ENCODE measurements around the gene AFF3. TPM values are rescaled to one million over a fixed set of nuclear protein-coding genes. Genes with fewer than 3 reads are reported as not detected.

The AFF3 gene
- total RNA-seq, 1 donor from 2014 or later = 5.7 TPM

DNA sequence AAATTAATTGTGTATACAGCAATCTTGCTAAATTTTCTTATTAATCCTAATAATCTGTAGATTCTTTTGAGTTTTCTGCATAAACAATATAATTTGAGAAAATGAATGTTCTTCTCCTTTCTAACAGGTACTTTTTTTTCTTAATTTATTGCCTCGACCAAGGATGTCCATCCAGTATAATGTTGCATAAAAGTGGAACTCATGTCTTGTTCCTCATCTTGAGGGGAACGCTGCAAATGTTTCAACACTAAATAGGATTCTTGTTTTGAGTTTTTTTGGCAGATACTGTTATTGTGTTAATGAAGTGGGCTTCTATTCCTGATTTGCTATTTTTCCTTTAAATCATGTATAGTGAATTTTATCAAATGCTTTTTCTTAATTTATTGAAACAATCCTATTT lies 408.2 kb downstream of the AFF3 start:
- H3K4me1 Mint-ChIP-seq = no peaks in the 10 kb centered on the region
- no peaks in the 10 kb centered on the region for H3K9me3 Mint-ChIP-seq
- H3K36me3 Mint-ChIP-seq (ENCODE audit: low read depth) = no peaks in the 10 kb centered on the region
- H3K4me3 Mint-ChIP-seq = no peak overlapping the region
- intact Hi-C loops (cut with micrococcal nuclease) = no loop called here
- H3K27ac Mint-ChIP-seq = no peak overlapping the region
- no peak for DNase-seq
- H3K27me3 Mint-ChIP-seq = no peaks in the 10 kb centered on the region

DNA sequence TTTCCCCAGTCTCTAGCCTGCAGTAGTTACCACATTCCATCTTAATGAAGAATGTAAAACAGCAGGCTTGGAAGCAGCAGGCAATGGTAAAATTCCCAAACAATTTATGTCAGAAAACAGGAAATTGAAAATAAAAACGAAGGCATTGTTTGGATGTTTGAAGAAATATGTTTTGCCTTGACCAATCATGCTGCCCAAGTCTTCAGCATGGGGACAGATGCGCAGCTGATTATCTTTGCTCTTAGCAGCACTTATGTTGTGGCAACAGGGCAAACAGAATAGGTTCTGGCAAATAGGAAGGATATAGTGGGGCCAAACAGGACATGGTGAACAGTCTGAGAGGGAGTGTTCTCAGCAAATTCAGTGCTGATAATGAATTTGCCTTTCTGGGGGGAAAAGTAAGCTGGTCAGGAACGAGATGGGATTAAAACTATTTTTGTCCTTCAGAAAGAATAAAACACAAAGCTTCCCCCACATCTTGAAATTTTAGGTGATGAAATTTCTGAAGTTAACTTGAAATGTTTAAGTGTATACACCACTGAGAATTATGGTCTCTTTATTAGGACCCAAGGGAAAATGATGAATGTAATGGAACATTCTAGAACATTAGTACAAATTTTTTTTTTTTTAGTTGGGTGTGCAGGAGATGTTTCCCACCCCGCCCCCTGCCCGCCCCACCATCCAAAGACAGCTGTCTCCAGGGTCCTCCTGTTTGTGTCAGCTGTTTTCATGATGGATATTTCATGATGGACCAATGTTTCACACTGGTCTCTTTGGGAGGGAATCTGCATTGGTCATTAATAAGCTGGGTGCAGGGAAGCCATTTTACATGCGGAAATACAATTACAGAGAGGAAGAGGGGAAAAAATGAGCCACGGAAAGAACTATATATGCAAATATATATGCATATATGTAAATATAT lies 413.0 kb downstream of the AFF3 start:
- no peak overlapping the region for H3K27ac Mint-ChIP-seq
- intact Hi-C loops (cut with micrococcal nuclease) = no loop called here
- no peaks in the 10 kb centered on the region for H3K4me1 Mint-ChIP-seq
- no peaks in the 10 kb centered on the region for H3K36me3 Mint-ChIP-seq (ENCODE audit: low read depth)
- H3K4me3 Mint-ChIP-seq = no peak overlapping the region
- H3K27me3 Mint-ChIP-seq = no peaks in the 10 kb centered on the region
- no peak for DNase-seq
- H3K9me3 Mint-ChIP-seq = no peaks in the 10 kb centered on the region

DNA sequence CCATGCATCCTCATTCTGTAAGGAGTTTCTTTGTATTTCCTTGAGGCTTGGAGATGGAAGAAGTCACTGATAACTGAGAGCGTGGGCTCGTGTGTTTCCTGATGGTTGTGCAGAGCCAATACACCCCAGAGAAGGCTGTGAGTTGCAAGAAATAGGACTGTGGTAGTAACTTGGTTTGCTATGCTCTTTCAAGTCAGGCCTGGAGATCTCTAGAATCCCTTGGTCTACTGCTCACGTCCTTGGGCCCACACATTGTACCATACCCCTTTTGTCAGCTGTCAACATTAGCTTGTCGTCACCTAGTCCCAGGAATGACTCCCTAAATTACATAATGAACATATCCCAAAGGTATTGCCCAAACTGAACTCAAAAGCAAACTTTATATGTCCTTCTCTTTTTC lies 414.2 kb downstream of the AFF3 start:
- no peak overlapping the region for H3K27ac Mint-ChIP-seq
- H3K9me3 Mint-ChIP-seq = no peaks in the 10 kb centered on the region
- no peak overlapping the region for H3K4me3 Mint-ChIP-seq
- no peak for DNase-seq
- no peaks in the 10 kb centered on the region for H3K36me3 Mint-ChIP-seq (ENCODE audit: low read depth)
- no peaks in the 10 kb centered on the region for H3K27me3 Mint-ChIP-seq
- intact Hi-C loops (cut with micrococcal nuclease) = no loop called here
- no peaks in the 10 kb centered on the region for H3K4me1 Mint-ChIP-seq

DNA sequence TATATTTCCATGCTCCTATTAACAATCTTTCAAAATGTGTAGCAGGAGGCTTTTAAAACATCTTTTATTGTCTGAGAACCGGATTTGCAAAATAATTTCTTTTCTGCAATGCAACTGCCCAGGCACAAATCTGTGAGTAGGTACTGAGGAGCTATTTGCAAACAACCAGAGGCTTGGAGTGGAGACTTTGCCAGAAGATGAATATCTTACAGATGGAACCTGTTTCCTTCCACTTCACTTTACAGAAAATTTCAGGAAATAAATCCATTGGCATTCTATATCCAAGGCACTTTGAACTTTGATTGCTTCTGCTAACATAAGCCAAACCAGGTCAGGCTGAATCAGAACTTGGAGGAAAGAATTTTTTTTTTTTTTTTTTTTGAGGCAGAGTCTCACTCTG lies 415.2 kb downstream of the AFF3 start:
- Mint-ChIP-seq H3K27me3 (no peaks in the 10 kb centered on the region), H3K4me1 (no peaks in the 10 kb centered on the region), H3K4me3 (no peak overlapping the region), H3K36me3 (ENCODE audit: low read depth) (no peaks in the 10 kb centered on the region), H3K27ac (no peak overlapping the region), H3K9me3 (peaks cover 3% of the 10 kb centered on the region)
- intact Hi-C loops (cut with micrococcal nuclease) = no loop called here
- no peak for DNase-seq

DNA sequence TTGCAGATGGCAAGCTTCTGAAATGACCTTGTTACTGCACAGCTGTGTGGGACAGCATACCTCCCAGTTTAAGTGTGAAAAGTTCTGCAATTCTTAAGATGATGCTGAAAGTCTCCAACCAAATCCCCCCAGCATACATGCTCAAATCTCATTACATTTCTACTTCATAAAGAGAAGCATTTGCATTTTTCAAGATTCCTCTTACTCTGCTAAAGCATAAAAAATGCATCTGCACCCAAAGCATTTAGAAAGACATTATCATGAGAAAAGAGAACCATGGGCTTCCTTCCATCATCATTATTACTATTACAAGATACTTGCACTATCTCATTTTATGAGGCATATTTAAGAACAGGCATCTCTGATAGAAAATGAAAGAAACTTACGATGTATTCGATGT lies 415.7 kb downstream of the AFF3 start:
- DNase-seq = no peak
- Mint-ChIP-seq H3K36me3 (ENCODE audit: low read depth) (peaks cover under 1% of the 10 kb centered on the region), H3K27me3 (peaks cover 2% of the 10 kb centered on the region), H3K9me3 (peaks cover 7% of the 10 kb centered on the region), H3K27ac (no peak overlapping the region), H3K4me1 (no peaks in the 10 kb centered on the region), H3K4me3 (no peak overlapping the region)
- intact Hi-C loops (cut with micrococcal nuclease) = no loop called here

DNA sequence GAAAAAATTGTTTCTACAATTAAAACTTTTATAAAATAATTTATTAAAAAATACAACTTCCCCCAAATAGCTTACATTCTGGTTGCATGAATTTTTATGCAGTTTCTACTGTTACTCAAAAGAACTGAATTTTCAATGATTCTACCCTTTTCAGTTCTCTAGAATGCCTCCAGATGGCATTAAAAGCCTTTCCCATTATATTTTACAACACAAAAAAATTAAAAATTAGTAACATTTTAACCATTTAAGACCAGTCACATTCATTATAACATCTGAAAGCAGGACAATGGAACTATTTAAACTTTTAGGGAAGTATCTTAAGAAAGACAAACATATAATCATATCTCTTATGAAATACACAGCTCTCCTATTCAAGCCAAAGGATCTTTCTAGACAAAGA lies 416.6 kb downstream of the AFF3 start:
- Mint-ChIP-seq H3K9me3 (peaks cover 10% of the 10 kb centered on the region), H3K36me3 (ENCODE audit: low read depth) (peaks cover 3% of the 10 kb centered on the region), H3K4me3 (no peak overlapping the region), H3K27ac (no peak overlapping the region), H3K4me1 (no peaks in the 10 kb centered on the region), H3K27me3 (peaks cover 4% of the 10 kb centered on the region)
- intact Hi-C loops (cut with micrococcal nuclease) = no loop called here
- DNase-seq = no peak

DNA sequence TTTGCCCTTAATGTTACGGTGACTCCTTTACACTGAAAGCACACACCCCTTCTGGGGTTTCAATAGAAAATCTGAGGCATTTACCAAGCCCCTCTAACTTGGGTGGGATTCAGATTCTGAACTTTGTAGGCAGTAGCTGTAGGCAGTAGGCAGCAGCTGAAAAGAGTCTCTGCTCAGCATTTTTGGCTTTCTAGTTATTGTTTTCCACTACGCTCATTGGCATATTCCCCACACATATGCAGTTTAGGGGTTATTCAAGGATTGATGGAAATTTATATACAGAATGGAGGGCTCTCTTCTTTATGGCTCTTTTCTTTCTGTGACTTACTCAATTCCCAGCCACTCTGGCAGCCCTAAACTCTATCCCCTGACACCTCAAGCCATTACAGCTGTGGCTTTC lies 419.9 kb downstream of the AFF3 start:
- Mint-ChIP-seq H3K27ac (no peak overlapping the region), H3K4me3 (no peak overlapping the region), H3K4me1 (no peaks in the 10 kb centered on the region), H3K27me3 (peaks cover 4% of the 10 kb centered on the region), H3K9me3 (peaks cover 10% of the 10 kb centered on the region), H3K36me3 (ENCODE audit: low read depth) (peaks cover 3% of the 10 kb centered on the region)
- DNase-seq = no peak
- intact Hi-C loops (cut with micrococcal nuclease) = no loop called here

DNA sequence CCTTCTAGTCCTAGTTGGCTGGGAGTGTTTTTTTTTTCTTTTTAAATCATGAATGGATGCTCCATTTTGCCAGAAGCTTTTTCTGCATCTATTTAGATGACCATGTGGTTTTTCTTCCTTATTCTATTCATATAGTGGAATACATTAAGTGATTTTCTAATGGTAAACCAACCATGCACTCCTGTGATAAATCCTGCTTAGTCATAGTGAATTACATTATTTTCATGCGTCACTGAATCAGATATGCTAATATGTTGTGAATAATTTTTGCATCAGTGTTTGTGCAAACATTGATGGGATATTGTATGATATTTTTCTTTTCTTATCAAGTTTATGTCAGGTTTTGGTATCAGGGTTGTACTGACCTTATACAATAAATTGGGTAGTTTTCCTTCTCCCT lies 423.3 kb downstream of the AFF3 start:
- H3K27me3 Mint-ChIP-seq = peaks cover 4% of the 10 kb centered on the region
- H3K4me3 Mint-ChIP-seq = no peak overlapping the region
- H3K36me3 Mint-ChIP-seq (ENCODE audit: low read depth) = peaks cover 3% of the 10 kb centered on the region
- no peak for DNase-seq
- no peak overlapping the region for H3K27ac Mint-ChIP-seq
- H3K4me1 Mint-ChIP-seq = no peaks in the 10 kb centered on the region
- intact Hi-C loops (cut with micrococcal nuclease) = no loop called here
- H3K9me3 Mint-ChIP-seq = peaks cover 10% of the 10 kb centered on the region

DNA sequence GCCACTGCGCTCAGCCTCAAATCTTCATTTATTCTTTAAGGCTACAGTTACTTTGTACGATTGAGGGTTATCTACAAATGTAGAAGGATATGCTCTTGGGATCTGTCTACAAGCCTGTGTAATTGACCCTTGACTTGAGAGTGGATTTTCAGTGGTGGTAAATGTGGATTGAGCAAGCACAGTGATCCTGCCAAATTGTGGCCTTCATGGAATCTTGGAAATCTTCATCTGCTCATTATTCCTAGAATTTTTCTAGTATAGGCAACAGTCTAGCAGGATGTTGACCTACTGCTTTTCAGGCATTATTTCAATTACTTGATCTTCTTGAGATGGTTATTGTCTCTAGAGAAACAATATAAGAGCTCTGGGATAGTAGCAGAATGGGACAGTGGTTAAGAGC lies 426.4 kb downstream of the AFF3 start:
- intact Hi-C loops (cut with micrococcal nuclease) = no loop called here
- H3K27ac Mint-ChIP-seq = no peak overlapping the region
- H3K4me1 Mint-ChIP-seq = no peaks in the 10 kb centered on the region
- H3K27me3 Mint-ChIP-seq = no peaks in the 10 kb centered on the region
- DNase-seq = no peak
- H3K9me3 Mint-ChIP-seq = no peaks in the 10 kb centered on the region
- no peaks in the 10 kb centered on the region for H3K36me3 Mint-ChIP-seq (ENCODE audit: low read depth)
- H3K4me3 Mint-ChIP-seq = no peak overlapping the region

DNA sequence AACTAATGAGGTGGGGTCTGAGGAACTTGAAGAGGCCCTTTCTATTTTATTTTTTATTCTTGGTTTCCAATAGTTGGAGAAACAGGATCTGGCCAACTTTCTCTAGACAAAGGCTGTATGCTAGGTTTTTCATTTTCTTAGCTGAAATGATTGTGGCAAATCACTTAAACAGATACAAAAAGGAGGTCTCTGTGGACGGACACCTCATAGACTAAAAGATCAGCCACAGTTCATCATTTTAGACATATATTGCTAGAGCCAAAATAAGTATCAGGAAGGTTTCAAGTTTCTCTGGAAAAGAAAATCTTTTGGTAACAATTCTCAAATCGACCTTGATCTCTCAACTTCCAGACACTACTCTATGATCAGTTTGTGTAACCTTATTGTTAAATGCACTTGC lies 428.0 kb downstream of the AFF3 start:
- no peak overlapping the region for H3K4me3 Mint-ChIP-seq
- H3K27me3 Mint-ChIP-seq = no peaks in the 10 kb centered on the region
- H3K27ac Mint-ChIP-seq = no peak overlapping the region
- H3K4me1 Mint-ChIP-seq = no peaks in the 10 kb centered on the region
- intact Hi-C loops (cut with micrococcal nuclease) = no loop called here
- DNase-seq = no peak
- H3K36me3 Mint-ChIP-seq (ENCODE audit: low read depth) = no peaks in the 10 kb centered on the region
- no peaks in the 10 kb centered on the region for H3K9me3 Mint-ChIP-seq

DNA sequence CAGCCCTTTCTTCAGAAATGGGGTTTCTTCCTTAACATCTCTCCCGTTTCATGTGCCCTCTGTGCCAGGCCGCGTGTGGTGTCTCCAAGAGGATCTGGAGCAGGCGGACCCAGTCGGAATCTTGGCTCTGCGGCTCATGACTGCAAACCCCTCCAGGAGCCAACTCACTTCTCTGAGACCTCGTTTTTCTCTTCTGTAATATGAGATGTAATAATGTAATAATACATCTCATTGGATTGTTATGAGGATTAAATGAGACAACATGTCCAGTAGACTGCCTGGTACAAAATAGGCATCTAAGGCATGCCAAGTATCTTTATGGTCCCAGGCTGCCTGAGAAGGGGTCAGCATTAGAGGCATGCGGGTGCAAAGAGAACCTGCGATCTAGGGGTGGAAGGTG lies 431.2 kb downstream of the AFF3 start:
- no peaks in the 10 kb centered on the region for H3K27me3 Mint-ChIP-seq
- no peaks in the 10 kb centered on the region for H3K9me3 Mint-ChIP-seq
- no peaks in the 10 kb centered on the region for H3K4me1 Mint-ChIP-seq
- no peak for DNase-seq
- intact Hi-C loops (cut with micrococcal nuclease) = no loop called here
- H3K4me3 Mint-ChIP-seq = no peak overlapping the region
- no peak overlapping the region for H3K27ac Mint-ChIP-seq
- no peaks in the 10 kb centered on the region for H3K36me3 Mint-ChIP-seq (ENCODE audit: low read depth)

DNA sequence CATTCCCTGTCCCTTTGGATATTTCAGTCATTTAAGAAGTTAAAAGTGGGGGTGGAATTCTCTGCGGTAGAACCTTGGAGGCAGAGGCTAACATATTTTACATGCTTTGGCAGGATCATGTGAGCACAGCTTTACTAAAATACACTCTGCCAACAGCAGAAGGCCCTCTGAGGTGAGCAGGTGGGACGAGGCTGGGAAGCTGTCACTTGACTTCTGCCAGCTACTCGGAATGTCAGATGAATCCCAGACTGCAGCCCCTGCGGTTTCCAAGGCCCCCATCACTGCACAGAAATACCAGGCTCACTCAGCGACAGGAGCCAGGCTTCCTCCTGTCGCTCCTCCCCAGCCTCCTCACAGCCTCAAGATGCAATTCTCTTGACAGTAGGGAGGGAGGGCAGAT lies 431.7 kb downstream of the AFF3 start:
- H3K27ac Mint-ChIP-seq = no peak overlapping the region
- H3K9me3 Mint-ChIP-seq = no peaks in the 10 kb centered on the region
- no peaks in the 10 kb centered on the region for H3K36me3 Mint-ChIP-seq (ENCODE audit: low read depth)
- intact Hi-C loops (cut with micrococcal nuclease) = no loop called here
- H3K27me3 Mint-ChIP-seq = no peaks in the 10 kb centered on the region
- no peak for DNase-seq
- H3K4me3 Mint-ChIP-seq = no peak overlapping the region
- no peaks in the 10 kb centered on the region for H3K4me1 Mint-ChIP-seq

DNA sequence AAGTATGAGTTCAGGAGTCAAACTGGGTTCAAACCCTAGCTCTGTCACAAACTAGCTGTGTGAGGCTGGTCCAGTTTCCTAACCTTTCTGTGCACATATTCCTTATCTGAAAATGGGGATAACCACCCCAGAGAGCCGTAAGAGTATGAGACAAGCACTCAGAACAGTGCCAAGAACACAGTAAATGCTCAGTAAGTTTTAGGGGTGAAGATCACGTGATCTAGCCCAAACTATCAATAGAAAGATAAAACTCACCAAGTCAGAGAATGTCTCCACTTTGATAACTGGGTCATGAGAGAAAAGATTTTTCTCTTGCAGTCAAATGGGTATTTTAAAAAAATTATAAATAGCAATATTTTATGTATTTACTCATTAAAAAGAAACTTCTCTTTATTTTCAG lies 433.2 kb downstream of the AFF3 start:
- Mint-ChIP-seq H3K27me3 (no peaks in the 10 kb centered on the region), H3K4me3 (no peak overlapping the region), H3K9me3 (no peaks in the 10 kb centered on the region), H3K36me3 (ENCODE audit: low read depth) (no peaks in the 10 kb centered on the region), H3K27ac (no peak overlapping the region), H3K4me1 (no peaks in the 10 kb centered on the region)
- intact Hi-C loops (cut with micrococcal nuclease) = no loop called here
- no peak for DNase-seq

DNA sequence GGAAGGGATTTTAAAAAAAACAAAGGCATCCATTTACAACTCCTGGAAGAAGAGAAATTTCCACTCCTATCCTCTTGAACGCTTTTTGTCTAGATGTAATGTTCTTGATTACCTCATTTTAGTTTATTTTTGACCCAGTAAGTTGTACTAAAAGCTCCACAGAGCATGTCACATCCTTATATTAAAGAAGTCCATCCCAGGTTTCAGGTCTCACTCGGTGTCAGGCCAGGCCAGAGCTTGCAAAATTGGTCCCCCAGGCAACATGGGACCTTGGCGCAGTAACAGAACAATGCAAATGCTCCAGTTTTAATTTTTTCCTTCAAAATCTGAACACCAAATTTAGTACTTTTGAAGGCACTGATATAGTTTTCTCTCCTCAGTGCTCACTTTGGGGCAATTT lies 434.2 kb downstream of the AFF3 start:
- Mint-ChIP-seq H3K36me3 (ENCODE audit: low read depth) (no peaks in the 10 kb centered on the region), H3K4me1 (no peaks in the 10 kb centered on the region), H3K27me3 (no peaks in the 10 kb centered on the region), H3K27ac (no peak overlapping the region), H3K9me3 (no peaks in the 10 kb centered on the region), H3K4me3 (no peak overlapping the region)
- intact Hi-C loops (cut with micrococcal nuclease) = no loop called here
- DNase-seq = no peak

DNA sequence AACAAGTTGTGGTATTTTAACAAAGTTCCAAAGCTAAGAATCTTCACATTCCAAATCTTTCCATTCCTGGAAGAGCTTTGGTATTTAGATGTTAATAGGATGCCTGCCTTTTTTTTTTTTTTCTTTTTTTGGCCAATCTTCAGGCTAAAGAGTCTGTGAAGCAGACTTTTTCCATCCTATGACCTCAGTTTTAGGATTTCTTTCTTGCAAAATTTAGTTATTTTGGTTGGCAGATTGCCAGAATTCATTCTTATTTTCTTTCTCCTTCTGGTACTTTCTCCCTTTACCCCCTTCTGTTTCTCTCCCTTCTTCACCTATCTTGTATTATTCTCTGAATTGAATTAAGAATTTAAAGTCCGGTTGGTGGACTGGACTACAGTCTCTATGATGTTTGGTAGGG lies 434.8 kb downstream of the AFF3 start:
- DNase-seq = no peak
- Mint-ChIP-seq H3K27ac (no peak overlapping the region), H3K4me1 (no peaks in the 10 kb centered on the region), H3K9me3 (no peaks in the 10 kb centered on the region), H3K27me3 (no peaks in the 10 kb centered on the region), H3K36me3 (ENCODE audit: low read depth) (no peaks in the 10 kb centered on the region), H3K4me3 (no peak overlapping the region)
- intact Hi-C loops (cut with micrococcal nuclease) = no loop called here
